Liver (tissue), 9 donors: ENCODE measurements around the gene TM9SF4. TPM values are rescaled to one million over a fixed set of nuclear protein-coding genes. Genes with fewer than 3 reads are reported as not detected.
A peak's percentile ranks its signal among the peaks of the same experiment; 100 is the strongest.

Experiments used
- DNase-seq: peaks from one replicate; pipeline ENCODE4 v3.0.0-alpha.2; 2017; ENCODE audit warnings: low spot score
- H3K27ac ChIP-seq, 2 donors: one replicate each; pipeline ENCODE4 v1.7.0; 2013; ENCODE audit warnings: inconsistent platforms in 2 of 2, low read length in 2 of 2, control low read depth in 1 of 2, low read depth in 1 of 2, mild to moderate bottlenecking in 1 of 2
- H3K27me3 ChIP-seq, 4 donors: one replicate each; pipeline versions ENCODE4 v1.6.1 to v1.7.0; 2013; ENCODE audit warnings: low read length in 3 of 4, inconsistent platforms in 1 of 4, mild to moderate bottlenecking in 1 of 4, moderate library complexity in 1 of 4; ENCODE audit not compliant: control insufficient read depth in 4 of 4, insufficient read depth in 4 of 4
- H3K36me3 ChIP-seq, 4 donors: one replicate each; pipeline versions ENCODE4 v1.6.1 to v1.7.0; 2013; ENCODE audit warnings: low read length in 3 of 4, mild to moderate bottlenecking in 3 of 4, low read depth in 1 of 4, moderate library complexity in 1 of 4; ENCODE audit not compliant: control insufficient read depth in 4 of 4, insufficient read depth in 3 of 4
- H3K4me1 ChIP-seq, 4 donors: one replicate each; pipeline versions ENCODE4 v1.6.1 to v1.7.0; 2013; ENCODE audit warnings: low read length in 3 of 4, mild to moderate bottlenecking in 3 of 4, moderate library complexity in 1 of 4; ENCODE audit not compliant: control insufficient read depth in 4 of 4, insufficient read depth in 4 of 4
- H3K4me3 ChIP-seq, 3 donors: one replicate each; pipeline versions ENCODE4 v1.6.1 to v1.7.0; 2013; ENCODE audit warnings: low read length in 3 of 3, control low read depth in 1 of 3, low read depth in 1 of 3, mild to moderate bottlenecking in 1 of 3
- H3K9ac ChIP-seq, 2 donors: one replicate each; pipeline ENCODE4 v1.7.0; 2013; ENCODE audit warnings: low read length in 2 of 2, mild to moderate bottlenecking in 2 of 2, moderate library complexity in 2 of 2, control low read depth in 1 of 2, low read depth in 1 of 2
- H3K9me3 ChIP-seq, 4 donors: one replicate each; pipeline versions ENCODE4 v1.6.1 to v1.7.0; 2013; ENCODE audit warnings: low read length in 3 of 4; ENCODE audit not compliant: control insufficient read depth in 4 of 4
- ATF3 ChIP-seq: IDR thresholded peaks from 2 replicates; pipeline ENCODE4 v1.6.1; 2016; ENCODE audit warnings: antibody characterized with exemption
- FOXA1 ChIP-seq: IDR thresholded peaks from 2 replicates; pipeline ENCODE4 v1.6.1; 2016; ENCODE audit warnings: antibody characterized with exemption
- GABPA ChIP-seq, 2 donors: IDR thresholded peaks in 1 of 2; conservative IDR thresholded peaks in 1 of 2; 2 replicates each; pipeline ENCODE4 v1.6.1; 2016; ENCODE audit warnings: antibody characterized with exemption in 2 of 2, mild to moderate bottlenecking in 1 of 2, moderate library complexity in 1 of 2
- JUND ChIP-seq, 2 donors: IDR thresholded peaks; 2 replicates each; pipeline ENCODE4 v1.6.1; 2016; ENCODE audit warnings: antibody characterized with exemption in 2 of 2
- NR2F2 ChIP-seq: IDR thresholded peaks from 2 replicates; pipeline ENCODE4 v1.6.1; 2016; ENCODE audit warnings: antibody characterized with exemption
- RAD21 ChIP-seq, 2 donors: IDR thresholded peaks; 2 replicates each; pipeline ENCODE4 v1.6.1; 2016; ENCODE audit warnings: antibody characterized with exemption in 2 of 2, mild to moderate bottlenecking in 2 of 2
- RXRA ChIP-seq, 2 donors: IDR thresholded peaks; 2 replicates each; pipeline ENCODE4 v1.6.1; 2017 to 2018; ENCODE audit warnings: antibody characterized with exemption in 2 of 2, mild to moderate bottlenecking in 1 of 2
- TAF1 ChIP-seq: conservative IDR thresholded peaks from 2 replicates; pipeline ENCODE4 v1.6.1; 2016; ENCODE audit warnings: antibody characterized with exemption, mild to moderate bottlenecking
- YY1 ChIP-seq: IDR thresholded peaks from 2 replicates; pipeline ENCODE4 v1.6.1; 2016; ENCODE audit warnings: antibody characterized with exemption, mild to moderate bottlenecking
- ZBTB33 ChIP-seq: IDR thresholded peaks from 2 replicates; pipeline ENCODE4 v1.6.1; 2016; ENCODE audit warnings: antibody characterized with exemption
- WGBS: extraction: QIAGEN DNeasy Blood & Tissue Kit; methylation state at CpG from one replicate; pipeline ENCODE4 v1.1.7; 2013; 5-methylcytosine and 5-hydroxymethylcytosine counted together
- polyA plus RNA-seq, 2 donors: library from polyadenylated mRNA; stranded (reverse) in 1 of 2; unstranded in 1 of 2; fragments of 200-250 nt in 1 of 2; fragments of >200 nt in 1 of 2; fragmentation: Nextera tagmentation in 1 of 2; extraction: Ambion mirVana in 1 of 2; gene quantifications; one replicate each; pipeline versions ENCODE4 v1.2.1 to v1.2.3, GENCODE V29; 2013 to 2015
- total RNA-seq, 2 donors: library from RNA; depleted of rRNA; stranded (reverse); fragments of >200 nt; gene quantifications; one replicate each; pipeline ENCODE4 v1.2.3, GENCODE V29; 2014
- TF ChIP-seq, protein P1 (sequence below): fragments of 150-350 bp; IDR thresholded peaks from 2 replicates; pipeline ENCODE4 v1.5.1; 2017; ENCODE audit warnings: improper control_type of control experiment, low read depth, low read length; ENCODE audit not compliant: missing input control
- donor health status: healthy.
- donor health status: healthy.
- donor health status: healthy.
- donor health status: healthy.
- donor health status: healthy.

Gene TM9SF4
- total and polyA plus RNA-seq, 4 donors: 15.9 to 26.2 (median 22.2) TPM

DNA sequence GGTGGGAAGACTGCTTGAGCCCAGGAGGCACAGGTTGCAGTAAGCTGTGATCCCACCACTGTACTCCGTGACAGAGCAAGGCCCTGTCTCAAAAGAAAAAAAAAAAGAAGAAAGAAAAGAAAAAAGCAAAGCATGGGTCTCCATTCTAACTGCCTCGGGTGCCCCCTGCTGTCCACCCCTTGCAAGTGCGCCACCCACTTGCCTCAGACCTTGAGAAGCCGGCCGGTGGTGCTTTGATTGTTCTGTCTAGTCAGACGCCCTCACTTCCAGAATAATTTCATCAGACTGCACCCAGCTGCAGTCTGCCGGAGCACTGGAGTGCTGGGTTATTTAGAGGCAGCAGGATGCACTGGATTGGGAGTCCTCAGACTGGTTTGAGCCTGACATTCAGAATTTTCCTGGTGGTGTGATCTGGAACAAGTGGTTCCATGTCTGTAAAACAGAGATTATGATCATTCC lies 17.6 kb upstream of the TM9SF4 start:
- 1% methylated on average over 7 of the region's 7 CpGs for WGBS
- TF ChIP-seq, protein P1, sequence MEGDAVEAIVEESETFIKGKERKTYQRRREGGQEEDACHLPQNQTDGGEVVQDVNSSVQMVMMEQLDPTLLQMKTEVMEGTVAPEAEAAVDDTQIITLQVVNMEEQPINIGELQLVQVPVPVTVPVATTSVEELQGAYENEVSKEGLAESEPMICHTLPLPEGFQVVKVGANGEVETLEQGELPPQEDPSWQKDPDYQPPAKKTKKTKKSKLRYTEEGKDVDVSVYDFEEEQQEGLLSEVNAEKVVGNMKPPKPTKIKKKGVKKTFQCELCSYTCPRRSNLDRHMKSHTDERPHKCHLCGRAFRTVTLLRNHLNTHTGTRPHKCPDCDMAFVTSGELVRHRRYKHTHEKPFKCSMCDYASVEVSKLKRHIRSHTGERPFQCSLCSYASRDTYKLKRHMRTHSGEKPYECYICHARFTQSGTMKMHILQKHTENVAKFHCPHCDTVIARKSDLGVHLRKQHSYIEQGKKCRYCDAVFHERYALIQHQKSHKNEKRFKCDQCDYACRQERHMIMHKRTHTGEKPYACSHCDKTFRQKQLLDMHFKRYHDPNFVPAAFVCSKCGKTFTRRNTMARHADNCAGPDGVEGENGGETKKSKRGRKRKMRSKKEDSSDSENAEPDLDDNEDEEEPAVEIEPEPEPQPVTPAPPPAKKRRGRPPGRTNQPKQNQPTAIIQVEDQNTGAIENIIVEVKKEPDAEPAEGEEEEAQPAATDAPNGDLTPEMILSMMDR: peak; percentile 91
- no peak for TF ChIP-seq GABPA (IDR thresholded peaks at IDR 0.05 in 1 of 2, conservative IDR thresholded peaks at IDR 0.05 in 1 of 2)
- TF ChIP-seq RAD21 (IDR thresholded peaks at IDR 0.05): peak; percentile 75 to 82
- TF ChIP-seq YY1: no peak
- H3K36me3 ChIP-seq: peaks cover 0 to 4% (median 0%) of the 10 kb centered on the region in 4 donors

GRCh38 chr20:32098786-32099185 lies 10.7 kb upstream of the TM9SF4 start:
- Histone ChIP-seq H3K9ac (no peak overlapping the region), H3K4me3 (no peak overlapping the region), H3K4me1 (no peaks in the 10 kb centered on the region), H3K36me3 (no peaks in the 10 kb centered on the region), H3K27ac (no peak overlapping the region), H3K9me3 (no peaks in the 10 kb centered on the region), H3K27me3 (peaks cover 0 to 8% (median 0%) of the 10 kb centered on the region in 4 donors)
- WGBS: 77% methylated on average over 6 of the region's 6 CpGs
- TF ChIP-seq TAF1 (no peak), ZBTB33 (no peak), JUND (IDR thresholded peaks at IDR 0.05) (no peak), ATF3 (no peak), RXRA (IDR thresholded peaks at IDR 0.05) (no peak), FOXA1 (no peak), NR2F2 (no peak), YY1 (no peak)
- TF ChIP-seq, protein P1: no peak
- no peak for DNase-seq

More for the DNA sequence above, 17.6 kb upstream of the TM9SF4 start:
- Histone ChIP-seq H3K9ac (no peak overlapping the region), H3K9me3 (no peaks in the 10 kb centered on the region), H3K4me3 (no peak overlapping the region), H3K27ac (no peak overlapping the region), H3K27me3 (no peaks in the 10 kb centered on the region), H3K4me1 (peaks cover 0 to 4% (median 0%) of the 10 kb centered on the region in 4 donors)
- DNase-seq: peak; percentile 77
